Measurements from ENCODE around the gene FAHD1. TPM values are rescaled to one million over a fixed set of nuclear protein-coding genes. Genes with fewer than 3 reads are reported as not detected.

FAHD1 gene
- total and polyA plus RNA-seq, 9 of the 15 experiments (the other 6 are each of a cell fraction or from before 2014, with no cell fraction given), result 2.2 to 20.9 (median 10.7) TPM

DNA sequence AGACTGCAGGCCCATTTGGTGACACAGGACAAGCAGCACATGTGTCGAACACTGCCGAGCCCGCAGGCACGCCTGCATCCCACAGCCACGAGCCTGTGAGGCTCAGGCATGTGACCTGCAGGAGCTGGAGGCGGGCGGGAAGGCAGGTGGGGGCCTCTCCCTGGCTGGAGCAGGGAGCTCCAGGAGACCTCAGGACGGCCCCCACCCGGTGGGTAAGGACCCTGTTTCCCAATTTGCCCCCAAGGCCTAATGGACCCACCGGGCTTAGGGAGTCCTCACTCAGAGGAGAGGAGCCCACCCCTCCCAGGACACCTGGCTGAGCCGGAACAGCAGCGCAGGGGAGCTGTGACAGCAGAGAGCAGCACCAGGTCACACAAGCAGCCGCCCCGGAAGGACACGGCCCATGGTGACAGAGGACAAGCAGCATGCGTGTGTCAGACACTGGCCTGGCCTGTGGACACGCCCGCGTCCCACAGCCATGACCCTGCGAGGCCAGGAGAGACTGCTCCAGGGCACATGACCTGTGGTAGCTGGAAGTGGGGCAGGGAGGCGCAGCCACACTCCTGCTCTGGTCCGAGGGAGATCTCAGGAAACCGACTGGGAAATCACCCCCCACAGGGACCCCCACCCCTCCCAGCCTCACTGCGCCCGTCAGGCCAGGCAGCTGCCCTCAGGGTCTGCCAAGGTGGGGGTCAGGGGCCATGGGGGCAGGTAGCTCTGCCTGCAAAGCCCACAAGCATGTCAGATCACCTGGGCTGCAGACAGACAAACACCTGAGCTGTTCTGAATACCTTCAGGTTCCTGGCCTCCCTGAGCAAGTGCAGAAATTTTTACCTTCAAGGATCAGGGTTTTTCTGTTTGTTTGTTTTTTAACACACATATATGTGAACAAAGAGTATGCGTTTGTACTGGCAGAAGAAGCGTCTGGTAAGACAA is 47.0 kb upstream of the FAHD1 start:
- BruUV-seq (replicated peaks), result no TSS peak
- no peak for DNase-seq (ENCODE audit: extremely low read depth in 1 of 4, low spot score in 3 of 4)
- TF ChIP-seq TAF15 (IDR thresholded peaks at IDR 0.05; ENCODE audit: low read depth, low read length), result no peak
- TF ChIP-seq MAZ (CRISPR knock-in tag; conservative IDR thresholded peaks at IDR 0.05 in 1 of 2, IDR thresholded peaks at IDR 0.05 in 1 of 2), result no peak
- TF ChIP-seq SMAD3 (CRISPR knock-in tag; conservative IDR thresholded peaks at IDR 0.05), result no peak
- TF ChIP-seq, protein P1, sequence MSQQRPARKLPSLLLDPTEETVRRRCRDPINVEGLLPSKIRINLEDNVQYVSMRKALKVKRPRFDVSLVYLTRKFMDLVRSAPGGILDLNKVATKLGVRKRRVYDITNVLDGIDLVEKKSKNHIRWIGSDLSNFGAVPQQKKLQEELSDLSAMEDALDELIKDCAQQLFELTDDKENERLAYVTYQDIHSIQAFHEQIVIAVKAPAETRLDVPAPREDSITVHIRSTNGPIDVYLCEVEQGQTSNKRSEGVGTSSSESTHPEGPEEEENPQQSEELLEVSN (IDR thresholded peaks at IDR 0.05; ENCODE audit: borderline replicate concordance in 1 of 2, extremely low read depth in 1 of 2, insufficient read depth in 1 of 2, insufficient read length in 1 of 2, low read depth in 1 of 2, low read length in 1 of 2, poor library complexity in 1 of 2, severe bottlenecking in 1 of 2), result peak in 1 of 2 experiments; percentile 49
- no peak for TF ChIP-seq ETV1 (tag; conservative IDR thresholded peaks at IDR 0.05; ENCODE audit: low read depth)
- peak; percentile 48 for TF ChIP-seq POLR2A (conservative IDR thresholded peaks at IDR 0.05)
- no peak for TF ChIP-seq ZNF324 (CRISPR knock-in tag; IDR thresholded peaks at IDR 0.05)
- TF ChIP-seq, protein P2, sequence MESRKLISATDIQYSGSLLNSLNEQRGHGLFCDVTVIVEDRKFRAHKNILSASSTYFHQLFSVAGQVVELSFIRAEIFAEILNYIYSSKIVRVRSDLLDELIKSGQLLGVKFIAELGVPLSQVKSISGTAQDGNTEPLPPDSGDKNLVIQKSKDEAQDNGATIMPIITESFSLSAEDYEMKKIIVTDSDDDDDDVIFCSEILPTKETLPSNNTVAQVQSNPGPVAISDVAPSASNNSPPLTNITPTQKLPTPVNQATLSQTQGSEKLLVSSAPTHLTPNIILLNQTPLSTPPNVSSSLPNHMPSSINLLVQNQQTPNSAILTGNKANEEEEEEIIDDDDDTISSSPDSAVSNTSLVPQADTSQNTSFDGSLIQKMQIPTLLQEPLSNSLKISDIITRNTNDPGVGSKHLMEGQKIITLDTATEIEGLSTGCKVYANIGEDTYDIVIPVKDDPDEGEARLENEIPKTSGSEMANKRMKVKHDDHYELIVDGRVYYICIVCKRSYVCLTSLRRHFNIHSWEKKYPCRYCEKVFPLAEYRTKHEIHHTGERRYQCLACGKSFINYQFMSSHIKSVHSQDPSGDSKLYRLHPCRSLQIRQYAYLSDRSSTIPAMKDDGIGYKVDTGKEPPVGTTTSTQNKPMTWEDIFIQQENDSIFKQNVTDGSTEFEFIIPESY (CRISPR knock-in tag; IDR thresholded peaks at IDR 0.05), result peak; percentile 64
- peak; percentile 22 for TF ChIP-seq RBM22 (IDR thresholded peaks at IDR 0.05; ENCODE audit: low read depth, low read length, poor library complexity, severe bottlenecking)
- no peak for TF ChIP-seq NONO (IDR thresholded peaks at IDR 0.05; ENCODE audit: low read depth in 2 of 2, low read length in 1 of 2)
- TF ChIP-seq ZNF175 (CRISPR knock-in tag; IDR thresholded peaks at IDR 0.05; ENCODE audit: low read depth), result no peak
- TF ChIP-seq ZNF830 (CRISPR knock-in tag; IDR thresholded peaks at IDR 0.05), result no peak
- TF ChIP-seq RBFOX2 (IDR thresholded peaks at IDR 0.05; ENCODE audit: low read depth, low read length), result peak; percentile 52; the same call in 1 of the 2 replicates
- TF ChIP-seq POLR2G (IDR thresholded peaks at IDR 0.05; ENCODE audit: low read depth, low read length), result peak; percentile 72
- H2AFZ ChIP-seq (ENCODE audit: low read depth, low read length), result no peak overlapping the region
- peaks cover 2% of the 10 kb centered on the region for H3K9me1 ChIP-seq (ENCODE audit: control insufficient read depth, insufficient read depth, low read length)
- H3K9me3 ChIP-seq (replicated peaks; ENCODE audit: control insufficient read depth, insufficient read depth, low read depth, low read length), result no peaks in the 10 kb centered on the region
- POLR2A ChIA-PET, result interaction anchor here (0.6 to 1.4 kb wide), 4 partner anchors 10 to 155 kb away, joined by 3 read pairs; partner anchors contain the start of gene IGFALS
- peak overlapping the region in 1 of 2 experiments; percentile 84; a peak in 2 of 4 replicates for H3K9ac ChIP-seq (ENCODE audit: insufficient read depth in 1 of 2, low read depth in 2 of 2, low read length in 2 of 2)
- WGBS (ENCODE audit: insufficient coverage, low coverage, missing lambda C conversion rate), result 80% methylated on average over 18 of the region's 27 CpGs
- H3K27me3 ChIP-seq (ENCODE audit: control insufficient read depth in 2 of 2, insufficient read depth in 2 of 2, low read length in 2 of 2), result no peaks in the 10 kb centered on the region
- H3K79me2 ChIP-seq (ENCODE audit: control insufficient read depth, insufficient read depth, low read length), result peaks cover 31% of the 10 kb centered on the region
- peaks cover 52% of the 10 kb centered on the region; the same call in 2 of the 3 replicates for H3K36me3 ChIP-seq (ENCODE audit: control insufficient read depth, insufficient read depth, low read length)
- in situ Hi-C loops (cut with MboI) (loop anchor here (5.0 kb wide), 1 partner anchor 152 kb away; no protein-coding TSS in a partner anchor), intact Hi-C loops (cut with micrococcal nuclease) (loop anchor here (5.0 kb wide), 1 partner anchor 168 kb away; the partner anchor contains the start of genes CRAMP1 and IFT140)
- FAIRE-seq, result no peak
- CTCF ChIA-PET (ENCODE audit: low intra/inter-chr PET ratio), result no interaction called here
- 0 out of 2 replicates have a peak, but pooled peaks cover 3% of the 10 kb centered on the region for H4K20me1 ChIP-seq (replicated peaks; ENCODE audit: control insufficient read depth, insufficient read depth, low read length)
- H3K4me1 ChIP-seq (replicated peaks in 1 of 2; ENCODE audit: control insufficient read depth in 2 of 2, insufficient read depth in 2 of 2, low read length in 2 of 2), result peaks cover 4 to 86% of the 10 kb centered on the region in 2 experiments; a peak in 3 of 5 replicates
- ATAC-seq, result no peak
- no peak overlapping the region for H3K4me2 ChIP-seq (ENCODE audit: insufficient read depth, low read length)
- H3K27ac ChIP-seq (ENCODE audit: extremely low read depth, low read depth, low read length), result no peak overlapping the region
- no peak overlapping the region for H3K4me3 ChIP-seq

All from K562 (cell line).